SIG-M5 treated with dmso at 0.1 percent for 504 hours (cell line): ENCODE results near the gene PI4K2A.
A peak's percentile ranks its signal among the peaks of the same experiment; 100 is the strongest.

Source experiments
- DNase-seq: peaks from one replicate; lab custom pipeline; 2025; ENCODE audit not compliant: unreplicated experiment; lab: John Stamatoyannopoulos, UW

Gene PI4K2A

GRCh38 chr10:97640174-97640867 lies at the start of gene PI4K2A:
PI4K2A (plus strand) TSS chr10:97640671; CDS start chr10:97640743, 72 bp downstream.
- peak; percentile 98 for DNase-seq

GRCh38 chr10:97590748-97591495 lies 49.5 kb upstream of the PI4K2A start:
- no peak for DNase-seq

GRCh38 chr10:97593421-97593820 lies 47.0 kb upstream of the PI4K2A start:
- DNase-seq = no peak

GRCh38 chr10:97596101-97597082 lies 44.1 kb upstream of the PI4K2A start:
- no peak for DNase-seq

GRCh38 chr10:97597778-97598177 lies 42.7 kb upstream of the PI4K2A start:
- no peak for DNase-seq

- DNase-seq = no peak
These were observed 41.8 kb upstream of the PI4K2A start for GRCh38 chr10:97598407-97599271.

- DNase-seq = no peak
These were observed 41.2 kb upstream of the PI4K2A start for GRCh38 chr10:97599272-97599619.

- no peak for DNase-seq
These were observed 39.9 kb upstream of the PI4K2A start for GRCh38 chr10:97600616-97601015.

GRCh38 chr10:97601268-97602215 lies 38.9 kb upstream of the PI4K2A start:
- DNase-seq = no peak

- DNase-seq = no peak
These were observed 33.3 kb upstream of the PI4K2A start for GRCh38 chr10:97607095-97607636.

GRCh38 chr10:97608991-97609561 lies 31.4 kb upstream of the PI4K2A start:
- no peak for DNase-seq

- DNase-seq = no peak
These were observed 29.0 kb upstream of the PI4K2A start for GRCh38 chr10:97611473-97611872.

- peak; percentile 5 for DNase-seq
These were observed 28.1 kb upstream of the PI4K2A start for GRCh38 chr10:97612386-97612785.

GRCh38 chr10:97618285-97618684 lies 22.2 kb upstream of the PI4K2A start:
- no peak for DNase-seq

- no peak for DNase-seq
These were observed 21.7 kb upstream of the PI4K2A start for GRCh38 chr10:97618733-97619132.

GRCh38 chr10:97623277-97623676 lies 17.2 kb upstream of the PI4K2A start:
- DNase-seq = no peak

- DNase-seq = no peak
These were observed 12.7 kb upstream of the PI4K2A start for GRCh38 chr10:97627731-97628130.

- DNase-seq = no peak
These were observed 12.2 kb upstream of the PI4K2A start for GRCh38 chr10:97628228-97628627.

GRCh38 chr10:97629289-97629688 lies 11.2 kb upstream of the PI4K2A start:
- DNase-seq = peak; percentile 29
